Stimulated activated CD8-positive, alpha-beta memory T cell treated with anti-CD3 and anti-CD28 coated beads, Interleukin-15, amount 100 ng/mL, for 48 hours (primary cell): ENCODE results near the gene ZNF518A.

ENCODE experiments used
- DNase-seq, 2 donors: peaks; one replicate each; pipeline ENCODE4 v3.0.0-alpha.2; 2020; ENCODE audit warnings: low read depth in 2 of 2

ZNF518A gene

DNA sequence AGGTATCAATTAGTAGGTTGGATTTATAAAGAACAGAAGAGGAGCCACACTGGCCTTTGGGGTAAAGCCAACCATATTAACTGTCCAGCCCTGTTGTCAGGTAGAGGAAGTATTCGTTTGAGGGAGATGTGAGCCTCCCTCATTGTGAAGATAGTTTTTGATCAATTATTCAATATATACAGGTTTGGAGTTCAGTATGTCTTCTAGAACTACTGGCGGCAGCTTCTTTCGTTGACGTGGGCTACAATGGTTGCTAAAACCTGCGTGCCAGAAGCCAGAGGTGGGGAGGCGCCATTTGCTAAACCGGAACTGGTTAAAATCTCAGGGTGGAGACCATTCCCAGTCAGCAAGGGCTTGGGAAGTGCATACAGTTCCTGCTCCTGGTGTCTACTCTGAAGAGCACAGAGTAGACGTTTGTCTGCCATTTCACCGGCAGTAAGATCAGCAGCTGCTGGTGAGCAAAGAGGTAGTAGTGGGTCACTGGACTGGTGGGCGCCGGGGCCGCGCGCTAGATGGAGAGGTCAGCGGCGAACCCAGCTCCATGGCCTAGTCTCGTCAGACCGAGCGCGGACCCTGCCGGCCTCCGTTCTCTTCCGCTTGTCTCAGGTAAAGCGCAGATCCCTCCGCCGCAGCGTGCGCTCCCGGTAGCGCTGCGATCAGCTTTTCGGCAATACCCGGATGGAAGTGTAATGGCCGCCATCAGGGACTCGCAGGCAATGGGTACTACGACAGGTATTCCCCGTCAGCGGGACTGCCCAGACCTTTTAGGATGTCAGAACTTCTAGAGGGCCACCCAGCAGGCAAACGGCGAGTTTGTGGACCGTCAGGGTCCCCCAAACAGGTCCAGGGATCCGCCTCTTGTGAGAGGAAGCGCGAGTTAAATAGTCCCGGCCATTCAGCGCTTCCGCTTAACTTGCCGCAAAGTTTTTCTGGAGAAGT is at the start of gene ZNF518A:
TSS of gene ZNF518A (plus strand) at position 911 of the 939 bp plus-strand sequence. CDS start 26,026 bp downstream, outside the sequence.
- DNase-seq = peak; percentile 73 to 82

GRCh38 chr10:96082153-96082552 is 47.9 kb upstream of the ZNF518A start:
- DNase-seq = no peak

- DNase-seq = no peak
Observed at GRCh38 chr10:96082748-96083147, 47.3 kb upstream of the ZNF518A start.

- DNase-seq = no peak
Observed at GRCh38 chr10:96089116-96089515, 41.0 kb upstream of the ZNF518A start.

GRCh38 chr10:96089670-96090462 is 40.2 kb upstream of the ZNF518A start:
- DNase-seq = peak; percentile 84 to 89

- no peak for DNase-seq
Observed at GRCh38 chr10:96090463-96090800, 39.7 kb upstream of the ZNF518A start.

GRCh38 chr10:96092999-96093767 is 36.9 kb upstream of the ZNF518A start:
- DNase-seq = no peak

DNA sequence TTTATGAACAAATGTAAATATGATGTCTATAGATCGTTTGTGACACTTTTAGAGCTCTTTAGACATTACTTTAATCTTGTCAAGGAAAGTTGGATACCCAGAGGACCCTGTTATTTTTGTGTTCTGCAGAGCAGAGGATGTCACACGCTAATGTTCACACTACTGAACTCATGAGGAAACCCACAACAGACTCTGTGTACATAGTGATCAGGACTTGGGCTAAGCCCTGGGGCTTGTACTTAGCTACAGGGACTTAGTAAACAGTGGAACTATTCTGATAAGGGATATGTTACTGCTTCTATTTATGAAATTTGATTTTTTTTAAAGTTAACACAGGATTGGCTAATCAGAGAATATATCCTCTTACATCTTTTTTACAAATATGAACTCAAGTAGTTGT is 36.1 kb upstream of the ZNF518A start:
- DNase-seq = no peak

- no peak for DNase-seq
Observed at GRCh38 chr10:96096958-96097357, 33.1 kb upstream of the ZNF518A start.

GRCh38 chr10:96097865-96098264 is 32.2 kb upstream of the ZNF518A start:
- no peak for DNase-seq

- DNase-seq = no peak
Observed at GRCh38 chr10:96107623-96108038, 22.5 kb upstream of the ZNF518A start.

DNA sequence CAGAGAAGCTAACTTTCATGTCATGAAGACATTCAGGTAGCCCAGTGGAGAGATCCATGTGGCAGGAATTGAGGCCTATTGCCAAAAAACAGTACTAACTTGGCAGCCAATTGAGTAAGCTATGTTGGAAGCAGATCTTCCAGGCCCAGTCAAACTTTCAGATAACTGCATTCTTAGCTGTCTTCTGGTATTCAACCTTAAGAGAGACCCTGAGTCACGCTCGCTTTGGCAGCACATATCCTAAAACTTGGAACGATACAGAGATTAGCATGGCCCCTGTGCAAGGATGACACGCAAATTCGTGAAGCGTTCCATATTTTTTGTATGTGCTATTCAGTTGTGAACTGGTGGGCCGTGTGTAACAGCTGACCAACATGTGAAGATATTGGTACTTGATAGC is 17.6 kb upstream of the ZNF518A start:
- DNase-seq = no peak

- no peak for DNase-seq
Observed at GRCh38 chr10:96118604-96119450, 11.3 kb upstream of the ZNF518A start.

DNA sequence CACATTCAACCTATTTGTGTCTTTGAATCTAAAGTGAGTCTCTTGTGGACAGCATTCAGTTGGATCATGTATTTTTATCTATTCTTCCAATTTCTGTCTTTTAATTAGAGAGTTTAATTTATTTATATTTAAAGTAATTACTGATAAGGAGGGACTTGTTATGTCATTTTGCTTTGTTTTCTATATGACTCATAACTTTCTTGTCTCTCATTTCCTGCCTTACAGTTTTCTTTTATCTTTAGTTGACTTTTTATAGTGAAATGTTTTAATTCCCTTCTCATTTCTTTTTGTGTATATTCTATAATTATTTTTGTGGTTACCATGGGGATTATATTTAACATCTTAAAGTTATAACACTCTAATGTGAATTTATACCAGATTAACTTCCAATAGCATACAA is 7.3 kb upstream of the ZNF518A start:
- no peak for DNase-seq

GRCh38 chr10:96124230-96125141 is 5.6 kb upstream of the ZNF518A start:
- no peak for DNase-seq

GRCh38 chr10:96125142-96125515 is 5.0 kb upstream of the ZNF518A start:
- no peak for DNase-seq

GRCh38 chr10:96130326-96130995 is 364 bp downstream of the ZNF518A start:
- DNase-seq = peak; percentile 62 to 69

- no peak for DNase-seq
Observed at GRCh38 chr10:96131621-96132020, 1.5 kb downstream of the ZNF518A start.

DNA sequence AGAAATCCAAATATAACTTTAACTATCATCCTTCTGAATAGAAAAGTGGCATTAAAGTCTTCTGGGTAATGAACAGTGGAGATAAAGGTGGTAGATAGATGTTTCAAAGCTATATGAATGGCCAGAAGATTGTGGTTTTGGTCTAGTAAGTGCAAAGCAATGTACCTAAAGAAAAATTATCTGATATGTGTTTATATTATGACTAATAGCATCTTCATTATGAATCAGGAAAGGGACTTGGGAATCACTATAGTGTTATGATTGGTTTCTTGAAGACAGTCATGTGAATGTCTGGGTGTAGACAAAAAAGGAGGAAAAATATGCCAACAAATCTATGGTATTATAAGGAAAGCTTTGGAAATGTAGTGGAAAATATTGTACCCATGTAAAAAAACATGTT is 3.0 kb downstream of the ZNF518A start:
- no peak for DNase-seq
